Right atrium auricular region (tissue), 2 donors: ENCODE data around the gene ANKRD33B. TPM values are rescaled to one million over a fixed set of nuclear protein-coding genes. Genes with fewer than 3 reads are reported as not detected.

Experiments used
- DNase-seq: peaks from one replicate; pipeline ENCODE4 v3.0.0-alpha.2; 2019; ENCODE audit warnings: low spot score
- H3K27ac ChIP-seq, 2 donors: fragments of 200-600 bp; sonication (generic); 1 replicate in 1 of 2; 2 replicates in 1 of 2; pipeline ENCODE4 v1.5.1; 2016 to 2019
- H3K27me3 ChIP-seq, 2 donors: fragments of 200-600 bp; sonication (generic); one replicate each; pipeline versions ENCODE4 v1.5.1 to v1.6.0; 2017 to 2019
- H3K36me3 ChIP-seq: fragments of 200-600 bp; sonication (generic); one replicate; pipeline ENCODE4 v1.5.1; 2016
- H3K4me1 ChIP-seq, 2 donors: fragments of 200-600 bp; sonication (generic); one replicate each; pipeline versions ENCODE4 v1.5.1 to v1.6.0; 2017 to 2019
- H3K4me3 ChIP-seq, 2 donors: fragments of 200-600 bp; sonication (generic); 1 replicate in 1 of 2; 2 replicates in 1 of 2; pipeline ENCODE4 v1.5.1; 2017 to 2019; ENCODE audit warnings: mild to moderate bottlenecking in 1 of 2, moderate library complexity in 1 of 2
- H3K9me3 ChIP-seq, 2 donors: fragments of 200-600 bp; sonication (generic); one replicate each; pipeline ENCODE4 v1.5.1; 2019
- CTCF ChIP-seq, 2 donors: fragments of 200-600 bp; sonication (generic); IDR thresholded peaks; one replicate each; pipeline ENCODE4 v1.5.1; 2019; ENCODE audit warnings: antibody characterized with exemption in 2 of 2
- total RNA-seq, 2 donors: library from RNA; depleted of rRNA; stranded (reverse); fragments of >200 nt; gene quantifications; one replicate each; pipeline ENCODE4 v1.1.0, GENCODE V29; 2016

ANKRD33B gene
- total RNA-seq, 2 donors from 2014 or later = 1.2 to 4.7 TPM

GRCh38 chr5:10648806-10649665 is 85.2 kb downstream of the ANKRD33B start:
- Histone ChIP-seq H3K9me3 (no peaks in the 10 kb centered on the region), H3K27me3 (no peaks in the 10 kb centered on the region)

GRCh38 chr5:10649666-10650380 is 86.0 kb downstream of the ANKRD33B start:
- no peak for DNase-seq
- H3K27me3 ChIP-seq = no peaks in the 10 kb centered on the region
- H3K36me3 ChIP-seq = no peaks in the 10 kb centered on the region
- no peak overlapping the region for H3K27ac ChIP-seq
- no peak for TF ChIP-seq CTCF (IDR thresholded peaks at IDR 0.05)
- no peaks in the 10 kb centered on the region for H3K9me3 ChIP-seq
- H3K4me1 ChIP-seq = peaks cover 0 to 13% of the 10 kb centered on the region in 2 donors
- no peak overlapping the region for H3K4me3 ChIP-seq

More at GRCh38 chr5:10648806-10649665, 85.2 kb downstream of the ANKRD33B start:
- no peak for DNase-seq
- no peaks in the 10 kb centered on the region for H3K36me3 ChIP-seq
- no peak overlapping the region for H3K27ac ChIP-seq
- H3K4me3 ChIP-seq = no peak overlapping the region
- no peak for TF ChIP-seq CTCF (IDR thresholded peaks at IDR 0.05)
- H3K4me1 ChIP-seq = peaks cover 0 to 13% of the 10 kb centered on the region in 2 donors

- peaks cover 0 to 13% of the 10 kb centered on the region in 2 donors for H3K4me1 ChIP-seq
- no peaks in the 10 kb centered on the region for H3K36me3 ChIP-seq
- no peak overlapping the region for H3K4me3 ChIP-seq
- no peak overlapping the region for H3K27ac ChIP-seq
- no peak for TF ChIP-seq CTCF (IDR thresholded peaks at IDR 0.05)
- DNase-seq = no peak
- no peaks in the 10 kb centered on the region for H3K27me3 ChIP-seq
- no peaks in the 10 kb centered on the region for H3K9me3 ChIP-seq
Measured at GRCh38 chr5:10652151-10652550, 88.3 kb downstream of the ANKRD33B start.

GRCh38 chr5:10652606-10653005 is 88.7 kb downstream of the ANKRD33B start:
- no peak for DNase-seq
- no peaks in the 10 kb centered on the region for H3K36me3 ChIP-seq
- no peak for TF ChIP-seq CTCF (IDR thresholded peaks at IDR 0.05)
- no peak overlapping the region for H3K27ac ChIP-seq
- no peaks in the 10 kb centered on the region for H3K9me3 ChIP-seq
- H3K4me3 ChIP-seq = no peak overlapping the region
- no peaks in the 10 kb centered on the region for H3K27me3 ChIP-seq
- peaks cover 0 to 13% of the 10 kb centered on the region in 2 donors for H3K4me1 ChIP-seq

- Histone ChIP-seq H3K36me3 (no peaks in the 10 kb centered on the region), H3K9me3 (no peaks in the 10 kb centered on the region), H3K4me1 (peaks cover 0 to 13% of the 10 kb centered on the region in 2 donors), H3K27ac (no peak overlapping the region), H3K27me3 (no peaks in the 10 kb centered on the region), H3K4me3 (no peak overlapping the region)
- no peak for DNase-seq
- no peak for TF ChIP-seq CTCF (IDR thresholded peaks at IDR 0.05)
Measured at GRCh38 chr5:10653043-10653442, 89.2 kb downstream of the ANKRD33B start.
